ENCODE measurements around the gene ADD1. TPM values are rescaled to one million over a fixed set of nuclear protein-coding genes. Genes with fewer than 3 reads are reported as not detected.

Gene ADD1
- total RNA-seq, 6 experiments from 2014 or later, result 276 to 332 (median 321) TPM

DNA sequence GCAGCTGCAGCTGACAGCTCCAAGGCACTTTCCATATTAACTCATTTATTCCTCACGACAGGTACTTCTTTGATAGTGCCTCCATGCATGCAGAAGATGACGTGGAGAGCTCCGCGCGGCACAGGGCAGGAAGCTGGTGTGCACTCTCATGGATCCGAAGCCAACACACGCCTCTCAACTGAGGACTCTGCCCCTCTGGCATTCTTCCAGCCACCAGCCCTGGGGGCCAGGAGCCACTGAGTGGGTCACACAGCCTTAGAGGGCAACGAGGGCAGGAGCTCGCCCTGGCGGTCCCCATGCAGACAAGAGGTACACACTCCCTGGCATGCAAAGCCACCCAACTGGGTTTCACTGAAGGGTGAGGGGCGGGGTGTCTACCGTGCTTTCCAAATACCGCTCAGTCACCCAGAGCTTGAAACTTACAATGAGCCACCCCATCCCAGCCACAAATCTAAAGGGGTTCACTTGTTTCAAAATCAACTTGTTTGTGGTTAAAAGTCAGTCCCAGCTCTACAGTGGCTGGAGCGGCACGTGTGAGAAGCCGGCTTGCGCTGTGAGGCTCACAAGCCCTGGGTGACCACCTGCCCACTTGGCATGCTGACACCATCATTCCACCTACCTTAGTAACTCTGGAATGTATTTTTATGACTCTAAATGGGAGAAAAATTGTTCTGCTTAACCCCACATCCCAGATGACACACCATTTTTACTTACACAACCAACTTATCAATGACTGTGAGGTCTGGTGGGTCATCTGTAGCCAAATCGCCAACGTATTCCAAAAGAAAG lies 103.4 kb downstream of the ADD1 start:
- TF ChIP-seq, protein P1, sequence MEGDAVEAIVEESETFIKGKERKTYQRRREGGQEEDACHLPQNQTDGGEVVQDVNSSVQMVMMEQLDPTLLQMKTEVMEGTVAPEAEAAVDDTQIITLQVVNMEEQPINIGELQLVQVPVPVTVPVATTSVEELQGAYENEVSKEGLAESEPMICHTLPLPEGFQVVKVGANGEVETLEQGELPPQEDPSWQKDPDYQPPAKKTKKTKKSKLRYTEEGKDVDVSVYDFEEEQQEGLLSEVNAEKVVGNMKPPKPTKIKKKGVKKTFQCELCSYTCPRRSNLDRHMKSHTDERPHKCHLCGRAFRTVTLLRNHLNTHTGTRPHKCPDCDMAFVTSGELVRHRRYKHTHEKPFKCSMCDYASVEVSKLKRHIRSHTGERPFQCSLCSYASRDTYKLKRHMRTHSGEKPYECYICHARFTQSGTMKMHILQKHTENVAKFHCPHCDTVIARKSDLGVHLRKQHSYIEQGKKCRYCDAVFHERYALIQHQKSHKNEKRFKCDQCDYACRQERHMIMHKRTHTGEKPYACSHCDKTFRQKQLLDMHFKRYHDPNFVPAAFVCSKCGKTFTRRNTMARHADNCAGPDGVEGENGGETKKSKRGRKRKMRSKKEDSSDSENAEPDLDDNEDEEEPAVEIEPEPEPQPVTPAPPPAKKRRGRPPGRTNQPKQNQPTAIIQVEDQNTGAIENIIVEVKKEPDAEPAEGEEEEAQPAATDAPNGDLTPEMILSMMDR (IDR thresholded peaks at IDR 0.05), result no peak
- H3K36me3 Mint-ChIP-seq (ENCODE audit: low read depth), result peaks cover 50% of the 10 kb centered on the region
- DNase-seq, result no peak
- H3K27me3 Mint-ChIP-seq (ENCODE audit: insufficient read depth), result peaks cover 7% of the 10 kb centered on the region
- H3K9me3 Mint-ChIP-seq, result no peaks in the 10 kb centered on the region; the same call in 1 of the 2 replicates
- peaks cover 10% of the 10 kb centered on the region; the same call in 1 of the 2 replicates for H3K4me1 Mint-ChIP-seq (ENCODE audit: low read depth)
- H3K4me3 Mint-ChIP-seq, result no peak overlapping the region
- H3K27ac Mint-ChIP-seq, result 0 out of 2 replicates have a peak overlapping the region, but pooled peaks have one; percentile 26

DNA sequence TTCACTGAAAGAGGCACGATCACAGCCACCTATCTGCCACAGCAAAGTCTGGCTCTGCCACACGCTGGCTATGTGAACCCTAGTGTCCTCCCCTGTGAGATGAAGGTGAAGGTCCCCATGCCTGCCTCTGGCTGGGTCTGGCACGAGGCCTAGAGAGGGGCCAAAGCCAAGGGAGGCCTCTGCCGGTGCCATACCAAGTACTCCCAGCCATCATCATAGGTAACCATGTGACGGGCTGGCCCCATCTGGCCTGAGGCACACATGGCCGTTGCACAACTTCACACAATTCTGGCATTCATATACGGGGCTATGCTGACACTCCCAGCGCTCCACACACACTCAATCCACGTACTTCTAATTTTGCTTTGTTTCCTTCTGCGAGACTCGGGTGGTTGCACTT lies 104.3 kb downstream of the ADD1 start:
- TF ChIP-seq, protein P1 (IDR thresholded peaks at IDR 0.05), result no peak
- H3K36me3 Mint-ChIP-seq (ENCODE audit: low read depth), result peaks cover 59% of the 10 kb centered on the region
- peaks cover 10% of the 10 kb centered on the region; the same call in 1 of the 2 replicates for H3K4me1 Mint-ChIP-seq (ENCODE audit: low read depth)
- DNase-seq, result no peak
- no peak overlapping the region for H3K4me3 Mint-ChIP-seq
- H3K27me3 Mint-ChIP-seq (ENCODE audit: insufficient read depth), result peaks cover 2% of the 10 kb centered on the region; the same call in 1 of the 2 replicates
- H3K27ac Mint-ChIP-seq, result no peak overlapping the region
- H3K9me3 Mint-ChIP-seq, result no peaks in the 10 kb centered on the region

DNA sequence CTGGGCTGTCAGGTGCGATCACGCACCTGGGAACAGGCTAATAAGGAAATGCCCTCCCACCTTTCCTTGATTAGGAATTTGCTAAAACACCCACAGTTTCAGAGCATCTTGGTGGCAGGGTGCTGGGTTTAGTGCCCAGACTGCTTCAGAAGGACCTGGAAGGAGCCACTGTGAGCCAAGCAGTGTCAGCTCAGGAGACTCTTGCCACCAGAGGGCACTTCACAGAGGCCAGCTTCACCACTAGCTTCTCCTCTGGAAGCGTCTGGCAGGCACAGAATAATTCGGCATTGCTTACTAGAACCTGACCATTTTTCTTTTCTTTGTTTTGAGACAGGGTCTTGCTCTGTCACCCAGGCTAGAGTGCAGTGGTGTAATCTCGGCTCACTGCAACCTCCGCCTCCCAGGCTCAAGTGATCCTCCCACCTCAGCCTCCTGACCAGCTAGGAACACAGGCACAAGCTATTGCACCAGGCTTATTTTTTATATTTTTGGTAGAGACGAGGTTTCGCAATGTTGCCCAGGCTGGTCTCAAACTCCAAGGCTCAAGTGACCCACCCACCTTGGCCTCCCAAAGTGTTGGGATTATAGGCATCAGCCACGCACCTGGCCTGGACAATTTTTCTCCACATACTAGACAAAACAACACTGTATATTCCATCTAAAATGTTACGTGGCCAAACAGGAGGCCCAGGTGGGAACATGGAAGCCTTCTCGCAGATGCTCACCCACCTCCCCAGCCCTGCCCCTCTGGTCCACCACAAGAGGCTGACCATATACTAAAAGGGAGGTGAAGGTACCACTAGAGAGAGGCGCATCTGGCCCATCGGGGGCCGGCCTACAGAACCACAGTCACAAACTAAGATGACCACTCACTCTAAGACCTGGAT lies 105.5 kb downstream of the ADD1 start:
- TF ChIP-seq, protein P1 (IDR thresholded peaks at IDR 0.05), result peak; percentile 76
- H3K36me3 Mint-ChIP-seq (ENCODE audit: low read depth), result peaks cover 66% of the 10 kb centered on the region
- H3K27ac Mint-ChIP-seq, result no peak overlapping the region
- peaks cover 2% of the 10 kb centered on the region; the same call in 1 of the 2 replicates for H3K27me3 Mint-ChIP-seq (ENCODE audit: insufficient read depth)
- no peak overlapping the region for H3K4me3 Mint-ChIP-seq
- H3K9me3 Mint-ChIP-seq, result no peaks in the 10 kb centered on the region
- H3K4me1 Mint-ChIP-seq (ENCODE audit: low read depth), result peaks cover 10% of the 10 kb centered on the region; the same call in 1 of the 2 replicates
- DNase-seq, result peak; percentile 32

DNA sequence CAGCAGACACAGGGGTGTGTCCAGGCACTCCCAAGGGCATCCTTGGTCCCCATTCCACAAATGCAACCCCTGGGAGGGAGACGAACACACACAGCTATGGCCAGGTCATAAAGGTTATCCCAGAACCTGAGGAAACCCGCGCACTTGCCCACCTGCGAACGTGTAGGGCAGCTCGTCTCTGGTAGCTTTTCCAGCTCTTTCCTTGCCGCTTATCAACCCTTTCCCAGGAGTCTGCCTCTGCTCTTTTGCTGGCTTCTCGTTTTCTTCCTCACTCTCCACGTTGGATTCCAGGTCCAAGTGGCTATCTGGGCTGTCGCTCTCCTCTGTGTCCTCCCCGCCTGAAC lies 106.1 kb downstream of the ADD1 start:
- H3K27me3 Mint-ChIP-seq (ENCODE audit: insufficient read depth), result peaks cover 2% of the 10 kb centered on the region; the same call in 1 of the 2 replicates
- peaks cover 69% of the 10 kb centered on the region for H3K36me3 Mint-ChIP-seq (ENCODE audit: low read depth)
- no peak for DNase-seq
- H3K4me1 Mint-ChIP-seq (ENCODE audit: low read depth), result peaks cover 10% of the 10 kb centered on the region; the same call in 1 of the 2 replicates
- no peak overlapping the region for H3K27ac Mint-ChIP-seq
- TF ChIP-seq, protein P1 (IDR thresholded peaks at IDR 0.05), result no peak
- H3K9me3 Mint-ChIP-seq, result no peaks in the 10 kb centered on the region
- no peak overlapping the region for H3K4me3 Mint-ChIP-seq

DNA sequence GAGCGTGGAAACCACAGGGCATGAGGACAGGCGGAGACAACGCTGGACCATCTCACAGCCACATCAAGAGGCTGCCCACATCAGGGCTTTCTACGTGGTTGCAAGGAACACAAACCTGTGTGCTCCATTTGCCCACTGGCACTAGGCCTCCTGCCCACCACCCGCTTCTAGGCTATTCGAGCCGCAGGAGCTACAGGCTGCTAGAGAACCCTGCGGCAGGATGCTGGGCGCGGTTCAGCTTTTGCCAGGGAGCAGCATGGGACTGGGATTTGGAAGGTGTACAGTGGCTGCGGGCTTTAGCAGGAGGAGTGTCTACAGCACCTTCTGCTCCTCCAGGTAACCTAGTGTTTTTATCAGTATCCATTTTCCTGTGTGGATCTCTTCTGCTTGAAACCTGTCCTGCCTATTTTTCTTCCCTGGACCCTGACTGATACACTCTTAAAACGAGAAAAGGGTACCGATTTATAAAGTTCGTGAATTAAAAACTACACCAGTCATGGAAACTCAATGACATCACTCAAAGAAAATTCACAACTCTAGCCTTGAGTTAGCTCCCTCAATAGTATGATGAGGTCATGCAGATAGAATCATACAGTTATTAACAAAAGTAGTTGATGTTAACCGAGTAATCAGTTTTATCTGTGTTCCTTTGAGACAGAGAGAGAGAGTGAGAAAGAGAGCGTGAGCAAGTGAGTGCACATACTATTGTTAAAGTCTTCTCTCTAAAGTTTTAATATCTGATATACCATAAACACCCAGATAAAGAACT lies 106.8 kb downstream of the ADD1 start:
- Mint-ChIP-seq H3K27ac (no peak overlapping the region), H3K9me3 (no peaks in the 10 kb centered on the region), H3K4me3 (no peak overlapping the region), H3K27me3 (ENCODE audit: insufficient read depth) (peaks cover 2% of the 10 kb centered on the region; the same call in 1 of the 2 replicates), H3K36me3 (ENCODE audit: low read depth) (peaks cover 66% of the 10 kb centered on the region), H3K4me1 (ENCODE audit: low read depth) (peaks cover 10% of the 10 kb centered on the region; the same call in 1 of the 2 replicates)
- DNase-seq, result no peak
- TF ChIP-seq, protein P1 (IDR thresholded peaks at IDR 0.05), result no peak

All from HFFc6 (cell line).